Dedifferentiated amniotic fluid mesenchymal stem cell (primary cell): ENCODE results near the gene EPN2.
"Not testable (repeated sequence)": the region's sequence is repeated elsewhere in the genome, so short reads cannot be mapped to it uniquely, and the experiment has no call there.

ENCODE experiments used
- DNase-seq: peaks from one replicate; pipeline ENCODE4 v3.0.0-alpha.2; 2016; ENCODE audit errors: extremely low spot score

The EPN2 gene

GRCh38 chr17:19345486-19346350, 108.6 kb downstream of the EPN2 start:
- DNase-seq = no peak

GRCh38 chr17:19346351-19347255, 109.4 kb downstream of the EPN2 start:
- peak; percentile 72 for DNase-seq

- no peak for DNase-seq
These were observed 110.3 kb downstream of the EPN2 start for GRCh38 chr17:19347323-19348080.

- DNase-seq = no peak
These were observed 111.0 kb downstream of the EPN2 start for GRCh38 chr17:19348081-19348650.

- DNase-seq = no peak
These were observed 111.6 kb downstream of the EPN2 start for GRCh38 chr17:19348806-19349205.

GRCh38 chr17:19353401-19353800, 116.2 kb downstream of the EPN2 start:
- DNase-seq = not testable (repeated sequence)

GRCh38 chr17:19354748-19355147, 117.6 kb downstream of the EPN2 start:
- no peak for DNase-seq

GRCh38 chr17:19357351-19357750, 120.2 kb downstream of the EPN2 start:
- no peak for DNase-seq

GRCh38 chr17:19357761-19358160, 120.6 kb downstream of the EPN2 start:
- DNase-seq = no peak

- no peak for DNase-seq
These were observed 122.0 kb downstream of the EPN2 start for GRCh38 chr17:19359151-19359550.

- DNase-seq = no peak
These were observed 122.7 kb downstream of the EPN2 start for GRCh38 chr17:19359856-19360255.

GRCh38 chr17:19360772-19361171, 123.6 kb downstream of the EPN2 start:
- no peak for DNase-seq

GRCh38 chr17:19361326-19361725, 124.2 kb downstream of the EPN2 start:
- DNase-seq = no peak

- DNase-seq = no peak
These were observed 124.7 kb downstream of the EPN2 start for GRCh38 chr17:19361944-19362276.

GRCh38 chr17:19362277-19363113, 125.3 kb downstream of the EPN2 start, which contains the start of gene B9D1:
Gene B9D1, minus strand, starts transcription at chr17:19362723. Its CDS starts 154 bp downstream, at chr17:19362569.
- DNase-seq = peak; percentile 77

GRCh38 chr17:19363114-19363438, 125.9 kb downstream of the EPN2 start:
- DNase-seq = no peak

- DNase-seq = no peak
These were observed 126.4 kb downstream of the EPN2 start for GRCh38 chr17:19363460-19364035.

- DNase-seq = no peak
These were observed 127.7 kb downstream of the EPN2 start for GRCh38 chr17:19364699-19365498.

- no peak for DNase-seq
These were observed 128.3 kb downstream of the EPN2 start for GRCh38 chr17:19365499-19365817.
